IMR-90 (cell line): ENCODE data around the gene SRPK2. TPM values are rescaled to one million over a fixed set of nuclear protein-coding genes. Genes with fewer than 3 reads are reported as not detected.
A peak's percentile ranks its signal among the peaks of the same experiment; 100 is the strongest.

Source experiments
- ATAC-seq: fragments of 200-7000 bp; cut with Tn5 transposase; 2 replicates; pipeline ENCODE4 v1.9.1; 2020; ENCODE audit warnings: low read depth, mild to moderate bottlenecking, moderate library complexity
- BruUV-seq: library from RNA; stranded (reverse); fragments of 400-500 nt; replicated peaks from 2 replicates; lab custom pipeline; 2021; lab: Mats Ljungman, UMichigan
- CTCF ChIA-PET: fragments of 300-600 bp; formaldehyde crosslinking; extraction: SDS; loops from one replicate; lab custom pipeline; 2021; ENCODE audit warnings: antibody characterized with exemption; lab: Yijun Ruan, JAX
- POLR2A ChIA-PET: fragments of 300-600 bp; sonication (Branson Sonifier 250); formaldehyde crosslinking; loops from one replicate; lab custom pipeline; 2022; ENCODE audit warnings: antibody characterized with exemption; ENCODE audit not compliant: unreplicated experiment; lab: Charles Lee
- DNase-seq: peaks from one replicate; pipeline ENCODE4 v3.0.0; 2013
- H2AFZ ChIP-seq: replicated peaks from 2 replicates; pipeline ENCODE3; 2013; ENCODE audit warnings: low read length, mild to moderate bottlenecking; ENCODE audit not compliant: poor library complexity
- H2AK5ac ChIP-seq: 2 replicates; pipeline ENCODE4 v1.6.1; 2013; ENCODE audit warnings: low read depth, low read length, inconsistent platforms
- H2AK9ac ChIP-seq: replicated peaks from 2 replicates; pipeline ENCODE3; 2013; ENCODE audit warnings: mild to moderate bottlenecking, low read depth, low read length, moderate library complexity; ENCODE audit not compliant: poor library complexity
- H2BK120ac ChIP-seq: 2 replicates; pipeline ENCODE4 v1.6.1; 2013; ENCODE audit warnings: low read depth, low read length, inconsistent platforms
- H2BK15ac ChIP-seq: 3 replicates; pipeline ENCODE4 v1.6.1; 2013; ENCODE audit warnings: low read depth, low read length, inconsistent platforms
- H2BK20ac ChIP-seq: 2 replicates; pipeline ENCODE4 v1.6.1; 2013; ENCODE audit warnings: low read depth, mild to moderate bottlenecking, inconsistent platforms, low read length, moderate library complexity
- H2BK5ac ChIP-seq: 2 replicates; pipeline ENCODE4 v1.6.1; 2013; ENCODE audit warnings: mild to moderate bottlenecking, low read depth, low read length, inconsistent platforms; ENCODE audit not compliant: poor library complexity, severe bottlenecking
- H3K14ac ChIP-seq: replicated peaks from 2 replicates; pipeline ENCODE4 v1.6.1; 2013; ENCODE audit warnings: low read depth, low read length, inconsistent platforms
- H3K18ac ChIP-seq: 2 replicates; pipeline ENCODE4 v1.6.1; 2013; ENCODE audit warnings: low read depth, low read length, control low read depth
- H3K23ac ChIP-seq: 2 replicates; pipeline ENCODE4 v1.6.1; 2013; ENCODE audit warnings: low read depth, low read length, inconsistent platforms
- H3K27ac ChIP-seq: 2 replicates; pipeline ENCODE4 v1.5.1; 2013; ENCODE audit warnings: mild to moderate bottlenecking, control low read depth, low read length; ENCODE audit not compliant: insufficient read depth
- H3K27me3 ChIP-seq: 2 replicates; pipeline ENCODE4 v1.6.1; 2013; ENCODE audit warnings: low read length; ENCODE audit not compliant: control insufficient read depth, insufficient read depth
- H3K36me3 ChIP-seq: 2 replicates; pipeline ENCODE4 v1.6.1; 2013; ENCODE audit warnings: low read length, mixed read lengths; ENCODE audit not compliant: control insufficient read depth, insufficient read depth
- H3K4ac ChIP-seq: 2 replicates; pipeline ENCODE4 v1.6.1; 2013; ENCODE audit warnings: low read depth, low read length, inconsistent platforms
- H3K4me1 ChIP-seq: 2 replicates; pipeline ENCODE4 v1.6.1; 2013; ENCODE audit warnings: low read length, mixed read lengths; ENCODE audit not compliant: control insufficient read depth, insufficient read depth
- H3K4me2 ChIP-seq: 2 replicates; pipeline ENCODE4 v1.6.1; 2013; ENCODE audit warnings: low read depth, mild to moderate bottlenecking, control low read depth, low read length, moderate library complexity
- H3K4me3 ChIP-seq: 2 replicates; pipeline ENCODE4 v1.5.1; 2013; ENCODE audit warnings: low read depth, mild to moderate bottlenecking, control low read depth, low read length, moderate library complexity; ENCODE audit not compliant: insufficient read depth
- H3K56ac ChIP-seq: 2 replicates; pipeline ENCODE4 v1.6.1; 2013; ENCODE audit warnings: low read length, inconsistent platforms; ENCODE audit not compliant: insufficient read depth; ENCODE audit errors: extremely low read depth
- H3K79me1 ChIP-seq, 2 experiments: 2 replicates each; pipeline ENCODE4 v1.6.1; 2013; ENCODE audit warnings: low read length in 2 of 2, inconsistent platforms in 1 of 2, low read depth in 1 of 2
- H3K9ac ChIP-seq: 2 replicates; pipeline ENCODE4 v1.6.1; 2013; ENCODE audit warnings: low read depth, low read length, control low read depth
- H3K9me1 ChIP-seq: 2 replicates; pipeline ENCODE4 v1.6.1; 2013; ENCODE audit warnings: low read length, inconsistent platforms; ENCODE audit not compliant: insufficient read depth
- H3K9me3 ChIP-seq: 2 replicates; pipeline ENCODE4 v1.6.1; 2013; ENCODE audit warnings: low read length; ENCODE audit not compliant: control insufficient read depth, insufficient read depth
- H4K20me1 ChIP-seq: 2 replicates; pipeline ENCODE4 v1.6.1; 2013; ENCODE audit warnings: low read length, inconsistent platforms; ENCODE audit not compliant: insufficient read depth
- H4K5ac ChIP-seq: 2 replicates; pipeline ENCODE4 v1.6.1; 2013; ENCODE audit warnings: mild to moderate bottlenecking, low read depth, low read length, control low read depth
- H4K8ac ChIP-seq, 2 experiments: 2 replicates each; pipeline ENCODE4 v1.6.1; 2013; ENCODE audit warnings: low read depth in 2 of 2, low read length in 2 of 2, control low read depth in 1 of 2, inconsistent platforms in 1 of 2
- H4K91ac ChIP-seq: 2 replicates; pipeline ENCODE4 v1.6.1; 2013; ENCODE audit warnings: low read depth, low read length, inconsistent platforms; ENCODE audit not compliant: insufficient read depth
- BHLHE40 ChIP-seq: fragments of 150-350 bp; IDR thresholded peaks from 2 replicates; pipeline ENCODE4 v1.6.1; 2016; ENCODE audit warnings: mild to moderate bottlenecking, low read depth, low read length
- CEBPB ChIP-seq: IDR thresholded peaks from 2 replicates; pipeline ENCODE4 v1.6.1; 2012; ENCODE audit warnings: low read depth, low read length, improper control_type of control experiment
- CHD1 ChIP-seq: IDR thresholded peaks from 2 replicates; pipeline ENCODE4 v1.6.1; 2012; ENCODE audit warnings: low read depth, low read length, improper control_type of control experiment
- FOS ChIP-seq: fragments of 150-350 bp; IDR thresholded peaks from 2 replicates; pipeline ENCODE4 v1.6.1; 2016; ENCODE audit warnings: low read depth, low read length
- MAFK ChIP-seq: IDR thresholded peaks from 2 replicates; pipeline ENCODE4 v1.6.1; 2012; ENCODE audit warnings: low read depth, low read length, improper control_type of control experiment
- MAZ ChIP-seq: IDR thresholded peaks from 2 replicates; pipeline ENCODE4 v1.6.1; 2012; ENCODE audit warnings: low read depth, mild to moderate bottlenecking, low read length, improper control_type of control experiment, moderate library complexity, borderline replicate concordance
- MXI1 ChIP-seq: IDR thresholded peaks from 2 replicates; pipeline ENCODE4 v1.6.1; 2012; ENCODE audit warnings: low read depth, mild to moderate bottlenecking, low read length, moderate library complexity, borderline replicate concordance
- NFE2L2 ChIP-seq: fragments of 150-350 bp; IDR thresholded peaks from 2 replicates; pipeline ENCODE4 v1.6.1; 2016; ENCODE audit warnings: low read depth, mild to moderate bottlenecking, low read length
- POLR2A ChIP-seq: IDR thresholded peaks from 2 replicates; pipeline ENCODE4 v1.6.1; 2012; ENCODE audit warnings: mild to moderate bottlenecking, low read depth, low read length
- RAD21 ChIP-seq: IDR thresholded peaks from 2 replicates; pipeline ENCODE4 v1.6.1; 2012; ENCODE audit warnings: low read length, improper control_type of control experiment
- RCOR1 ChIP-seq: IDR thresholded peaks from 2 replicates; pipeline ENCODE4 v1.6.1; 2012; ENCODE audit warnings: mild to moderate bottlenecking, low read length, improper control_type of control experiment; ENCODE audit not compliant: insufficient replicate concordance
- RFX5 ChIP-seq: IDR thresholded peaks from 2 replicates; pipeline ENCODE4 v1.8.0; 2012; ENCODE audit warnings: low read depth, mild to moderate bottlenecking, low read length, moderate library complexity
- SMC3 ChIP-seq: fragments of 150-350 bp; IDR thresholded peaks from 2 replicates; pipeline ENCODE4 v1.6.1; 2016; ENCODE audit warnings: low read depth, mild to moderate bottlenecking, antibody characterized with exemption, low read length, moderate library complexity
- WGBS, 2 experiments: methylation state at CpG; one replicate each; pipeline versions ENCODE4 v1.1.5 to v1.1.7; 2013; ENCODE audit warnings: missing lambda C conversion rate in 2 of 2; ENCODE audit not compliant: insufficient read length in 1 of 2; ENCODE audit errors: extremely low coverage in 2 of 2; 5-methylcytosine and 5-hydroxymethylcytosine counted together
- dilution Hi-C: fragments of 300-500 bp; cut with HindIII; formaldehyde crosslinking; loops from one replicate; pipeline ENCODE4 v1.14.3; 2018; ENCODE audit warnings: low sequenced_read_pairs; ENCODE audit not compliant: unreplicated experiment
- in situ Hi-C: fragments of 300-500 bp; cut with MboI; formaldehyde crosslinking; loops from 3 replicates; pipeline ENCODE4 v1.14.3; 2019; ENCODE audit warnings: low sequenced_read_pairs, inconsistent platforms, mixed read lengths
- intact Hi-C: fragments of 100-400 bp; cut with micrococcal nuclease; formaldehyde crosslinking; loops from 2 replicates; pipeline ENCODE4 v1.10.0; 2022
- polyA plus RNA-seq, 3 experiments: library from polyadenylated mRNA; depleted of rRNA; stranded (reverse); fragments of >200 nt; gene quantifications; 2 replicates each; pipeline ENCODE4 v1.2.3, GENCODE V29; 2012; ENCODE audit warnings: low replicate concordance in 1 of 3
- total RNA-seq: library from RNA; depleted of rRNA; stranded (reverse); fragments of >200 nt; gene quantifications from 2 replicates; pipeline ENCODE4 v1.2.3, GENCODE V29; 2012
- TF ChIP-seq, protein P1 (sequence below): fragments of 150-350 bp; IDR thresholded peaks from 2 replicates; pipeline ENCODE4 v1.6.1; 2016; ENCODE audit warnings: low read depth, mild to moderate bottlenecking, low read length, moderate library complexity, borderline replicate concordance
- TF ChIP-seq, protein P2 (sequence below): fragments of 150-350 bp; IDR thresholded peaks from 2 replicates; pipeline ENCODE4 v1.6.1; 2017; ENCODE audit warnings: mild to moderate bottlenecking, antibody characterized with exemption, low read length, low read depth
- TF ChIP-seq, protein P3 (sequence below): conservative IDR thresholded peaks from 2 replicates; pipeline ENCODE4 v1.5.1; 2012; ENCODE audit warnings: mild to moderate bottlenecking, low read depth, low read length, improper control_type of control experiment

SRPK2 gene
- total and polyA plus RNA-seq, 2 of the 4 experiments (the other 2 are of a cell fraction), result 13.2 to 33.0 TPM

- Histone ChIP-seq H2BK15ac (no peak overlapping the region), H3K27ac (no peak overlapping the region), H3K4me2 (no peak overlapping the region), H3K36me3 (no peaks in the 10 kb centered on the region), H3K9ac (no peak overlapping the region), H4K91ac (no peak overlapping the region), H3K23ac (no peak overlapping the region), H3K18ac (no peak overlapping the region), H2BK5ac (no peak overlapping the region), H3K56ac (no peak overlapping the region), H2AK9ac (peak overlapping the region; percentile 5), H3K4me3 (no peak overlapping the region), H3K79me1 (peaks cover 38 to 53% of the 10 kb centered on the region in 2 experiments), H3K9me1 (peaks cover 11% of the 10 kb centered on the region), H3K4ac (no peak overlapping the region), H3K9me3 (no peaks in the 10 kb centered on the region), H2AK5ac (no peak overlapping the region), H4K8ac (no peak overlapping the region), H2BK120ac (no peak overlapping the region), H4K20me1 (peaks cover 46% of the 10 kb centered on the region), H3K4me1 (0 out of 2 replicates have a peak, but pooled peaks cover 3% of the 10 kb centered on the region), H3K14ac (no peak overlapping the region), H4K5ac (no peak overlapping the region), H3K27me3 (no peaks in the 10 kb centered on the region), H2AFZ (no peak overlapping the region), H2BK20ac (no peak overlapping the region)
- no peak for TF ChIP-seq RAD21
- TF ChIP-seq MAZ, result no peak
- no peak for TF ChIP-seq MAFK
- no peak for TF ChIP-seq BHLHE40
- no peak for TF ChIP-seq CEBPB
- TF ChIP-seq NFE2L2, result no peak
- TF ChIP-seq RCOR1, result no peak
- TF ChIP-seq, protein P1, sequence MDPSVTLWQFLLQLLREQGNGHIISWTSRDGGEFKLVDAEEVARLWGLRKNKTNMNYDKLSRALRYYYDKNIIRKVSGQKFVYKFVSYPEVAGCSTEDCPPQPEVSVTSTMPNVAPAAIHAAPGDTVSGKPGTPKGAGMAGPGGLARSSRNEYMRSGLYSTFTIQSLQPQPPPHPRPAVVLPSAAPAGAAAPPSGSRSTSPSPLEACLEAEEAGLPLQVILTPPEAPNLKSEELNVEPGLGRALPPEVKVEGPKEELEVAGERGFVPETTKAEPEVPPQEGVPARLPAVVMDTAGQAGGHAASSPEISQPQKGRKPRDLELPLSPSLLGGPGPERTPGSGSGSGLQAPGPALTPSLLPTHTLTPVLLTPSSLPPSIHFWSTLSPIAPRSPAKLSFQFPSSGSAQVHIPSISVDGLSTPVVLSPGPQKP, result no peak
- TF ChIP-seq FOS, result no peak
- TF ChIP-seq RFX5, result no peak
- TF ChIP-seq CHD1, result no peak
- TF ChIP-seq, protein P2, sequence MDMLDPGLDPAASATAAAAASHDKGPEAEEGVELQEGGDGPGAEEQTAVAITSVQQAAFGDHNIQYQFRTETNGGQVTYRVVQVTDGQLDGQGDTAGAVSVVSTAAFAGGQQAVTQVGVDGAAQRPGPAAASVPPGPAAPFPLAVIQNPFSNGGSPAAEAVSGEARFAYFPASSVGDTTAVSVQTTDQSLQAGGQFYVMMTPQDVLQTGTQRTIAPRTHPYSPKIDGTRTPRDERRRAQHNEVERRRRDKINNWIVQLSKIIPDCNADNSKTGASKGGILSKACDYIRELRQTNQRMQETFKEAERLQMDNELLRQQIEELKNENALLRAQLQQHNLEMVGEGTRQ, result no peak
- TF ChIP-seq SMC3, result no peak
- TF ChIP-seq, protein P3, sequence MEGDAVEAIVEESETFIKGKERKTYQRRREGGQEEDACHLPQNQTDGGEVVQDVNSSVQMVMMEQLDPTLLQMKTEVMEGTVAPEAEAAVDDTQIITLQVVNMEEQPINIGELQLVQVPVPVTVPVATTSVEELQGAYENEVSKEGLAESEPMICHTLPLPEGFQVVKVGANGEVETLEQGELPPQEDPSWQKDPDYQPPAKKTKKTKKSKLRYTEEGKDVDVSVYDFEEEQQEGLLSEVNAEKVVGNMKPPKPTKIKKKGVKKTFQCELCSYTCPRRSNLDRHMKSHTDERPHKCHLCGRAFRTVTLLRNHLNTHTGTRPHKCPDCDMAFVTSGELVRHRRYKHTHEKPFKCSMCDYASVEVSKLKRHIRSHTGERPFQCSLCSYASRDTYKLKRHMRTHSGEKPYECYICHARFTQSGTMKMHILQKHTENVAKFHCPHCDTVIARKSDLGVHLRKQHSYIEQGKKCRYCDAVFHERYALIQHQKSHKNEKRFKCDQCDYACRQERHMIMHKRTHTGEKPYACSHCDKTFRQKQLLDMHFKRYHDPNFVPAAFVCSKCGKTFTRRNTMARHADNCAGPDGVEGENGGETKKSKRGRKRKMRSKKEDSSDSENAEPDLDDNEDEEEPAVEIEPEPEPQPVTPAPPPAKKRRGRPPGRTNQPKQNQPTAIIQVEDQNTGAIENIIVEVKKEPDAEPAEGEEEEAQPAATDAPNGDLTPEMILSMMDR, result no peak
- TF ChIP-seq POLR2A, result no peak
- TF ChIP-seq MXI1, result no peak
- no CpG with 5 or more reads among the region's 4 CpGs for WGBS, 2 experiments
- intact Hi-C loops (loop anchor here (5.0 kb wide), 1 partner anchor 195 kb away; no protein-coding TSS in a partner anchor), in situ Hi-C loops (loop anchor here (25.0 kb wide), 1 partner anchor 200 kb away; no protein-coding TSS in a partner anchor), dilution Hi-C loops (no loop called here)
- DNase-seq (no peak), ATAC-seq (no peak)
- ChIA-PET POLR2A (interaction anchor here (0.7 kb wide), 1 partner anchor 327 kb away, joined by 8 read pairs; no protein-coding TSS in a partner anchor), CTCF (no interaction called here)
- no TSS peak for BruUV-seq
These were observed 51.2 kb downstream of the SRPK2 start for GRCh38 chr7:105337529-105337928.
